ENCODE measurements around the gene RBPJL.
A peak's percentile ranks its signal among the peaks of the same experiment; 100 is the strongest.

Gene RBPJL

DNA sequence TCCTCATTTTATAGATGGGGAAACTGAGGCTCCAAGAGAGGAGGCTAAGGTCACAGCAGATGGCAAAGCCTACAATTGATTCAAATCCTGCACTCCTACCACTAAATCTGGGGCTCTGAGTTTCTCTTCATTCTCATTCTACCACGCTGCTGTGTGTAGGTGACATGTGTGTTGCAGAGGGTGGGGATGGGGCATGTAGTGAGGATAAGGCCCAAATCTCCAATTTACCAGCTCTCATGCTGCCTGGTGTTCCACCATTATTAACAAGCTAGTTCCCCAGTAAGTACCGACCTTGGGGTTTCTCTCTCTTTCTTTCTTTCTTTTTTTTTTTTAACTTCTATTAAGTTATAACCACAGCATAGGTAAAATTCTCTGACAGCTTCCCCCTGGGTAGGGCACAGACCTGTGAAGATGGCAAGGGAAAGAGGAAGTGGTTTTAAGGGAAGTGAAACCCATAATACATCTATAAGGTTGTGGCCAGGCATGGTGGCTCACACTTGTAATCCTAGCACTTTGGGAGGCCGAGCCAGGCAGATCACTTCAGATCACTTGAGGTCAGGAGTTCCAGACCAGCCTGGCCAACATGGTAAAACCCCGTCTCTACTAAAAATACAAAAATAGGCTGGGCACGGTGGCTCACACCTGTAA, 14.4 kb downstream of the RBPJL start:
- DNase-seq = no peak

DNA sequence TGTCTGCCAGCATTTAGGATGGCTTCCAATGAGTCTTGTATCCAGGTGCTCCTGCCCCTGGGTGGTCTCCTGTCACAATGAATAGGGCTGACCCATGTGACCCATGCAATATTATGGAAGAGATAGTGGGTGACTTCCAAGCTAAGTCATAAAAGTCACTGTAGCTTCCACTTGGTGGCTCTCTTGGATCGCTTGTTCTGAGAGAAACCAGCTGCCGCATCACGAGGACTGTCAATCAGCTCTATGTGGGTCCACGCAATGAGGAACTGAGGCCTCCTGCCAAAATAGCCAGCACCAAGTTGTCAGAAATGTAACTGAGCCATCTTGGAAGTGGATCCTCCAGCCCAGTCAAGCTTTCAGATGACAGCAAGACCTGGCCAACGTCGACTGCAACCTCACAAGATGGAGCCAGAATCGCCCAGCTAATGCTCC, 16.3 kb downstream of the RBPJL start:
- peak; percentile 36 for DNase-seq

DNA sequence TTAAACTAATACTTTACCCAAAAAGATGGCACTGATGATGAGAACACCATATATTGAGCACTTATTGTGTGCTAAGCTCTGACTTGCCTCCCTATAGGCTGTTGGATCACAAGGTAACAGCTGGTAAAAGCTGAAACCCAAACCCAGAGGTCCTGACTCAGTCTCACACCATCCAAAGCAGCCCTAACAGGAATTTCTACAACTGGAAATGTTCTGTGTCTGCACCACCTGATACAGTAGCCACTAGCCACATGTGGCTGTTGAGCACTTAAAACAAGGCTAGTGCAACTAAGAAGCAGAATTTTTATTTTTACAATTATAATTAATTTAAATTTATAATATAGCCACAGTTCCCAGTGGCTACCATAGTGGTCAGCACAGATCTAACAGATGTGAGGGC, 17.1 kb downstream of the RBPJL start:
- no peak for DNase-seq

GRCh38 chr20:45325371-45325770, 18.7 kb downstream of the RBPJL start:
- DNase-seq = no peak

DNA sequence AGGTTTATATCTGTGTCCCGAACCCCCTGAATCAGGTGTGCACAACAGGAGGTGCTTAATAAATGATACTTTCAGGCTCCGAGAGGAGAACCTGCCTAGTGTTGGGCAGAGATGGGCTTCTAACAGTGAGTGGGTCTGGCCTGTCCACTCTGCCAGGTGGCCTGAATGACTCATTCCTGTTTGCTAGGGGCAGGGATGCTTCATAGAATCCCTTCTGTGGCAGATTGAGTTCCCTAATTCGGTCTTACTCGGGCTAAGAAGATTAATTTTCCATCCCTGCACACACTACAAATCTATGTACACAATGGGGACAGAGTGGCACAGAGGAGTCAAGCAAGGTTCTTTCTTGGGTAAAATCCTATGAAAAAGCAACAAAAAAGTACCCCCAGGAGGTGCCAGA, 21.8 kb downstream of the RBPJL start:
- DNase-seq = no peak

DNA sequence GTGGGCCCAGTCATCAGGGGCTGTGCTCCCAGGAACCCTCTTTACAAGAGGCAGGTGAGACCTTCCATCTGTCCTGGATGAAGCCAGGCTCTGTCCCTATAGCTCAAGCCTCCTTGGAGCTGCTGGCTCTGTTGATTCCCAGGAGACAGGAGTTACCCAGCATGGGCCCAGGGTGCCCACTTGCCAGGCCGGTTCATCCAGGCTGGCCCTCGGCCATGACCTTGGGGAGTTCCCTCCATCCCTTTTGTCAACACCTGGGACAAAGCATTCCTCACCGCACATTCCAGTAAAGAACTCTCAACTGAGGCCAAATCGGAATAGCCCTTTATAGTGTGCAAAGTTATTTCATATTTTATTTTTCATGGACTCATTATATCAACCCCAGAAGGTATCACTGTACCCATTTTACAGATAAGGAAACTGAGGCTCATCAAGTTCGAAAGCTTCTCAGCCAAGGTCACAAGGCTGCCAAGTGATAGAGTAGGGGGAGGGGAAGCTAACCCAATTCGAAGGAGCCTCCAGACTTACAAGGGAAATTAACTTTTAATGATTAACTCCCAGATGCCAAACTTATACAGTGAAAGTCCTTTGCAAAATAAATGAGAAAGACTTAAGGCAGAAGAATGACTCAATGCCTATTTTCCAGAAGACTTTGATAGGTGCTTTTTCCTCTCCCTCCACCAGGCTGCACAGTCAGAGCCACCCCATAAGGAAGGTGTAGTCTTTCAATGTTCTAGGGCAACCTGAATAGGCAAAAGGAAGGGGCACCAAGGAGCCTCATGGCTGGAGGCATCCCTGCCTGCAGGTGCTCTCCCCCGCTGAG, 23.1 kb downstream of the RBPJL start:
- DNase-seq = no peak

- no peak for DNase-seq
These were observed 23.8 kb downstream of the RBPJL start for GRCh38 chr20:45330476-45330875.

GRCh38 chr20:45336530-45337366, 30.1 kb downstream of the RBPJL start:
- no peak for DNase-seq

- no peak for DNase-seq
These were observed 30.9 kb downstream of the RBPJL start for GRCh38 chr20:45337367-45338120.

GRCh38 chr20:45338121-45339030, 31.7 kb downstream of the RBPJL start:
- DNase-seq = no peak

- no peak for DNase-seq
These were observed 32.4 kb downstream of the RBPJL start for GRCh38 chr20:45339084-45339483.

- DNase-seq = no peak
These were observed 33.2 kb downstream of the RBPJL start for GRCh38 chr20:45339799-45340198.

GRCh38 chr20:45340236-45340847, 33.7 kb downstream of the RBPJL start:
- DNase-seq = no peak

DNA sequence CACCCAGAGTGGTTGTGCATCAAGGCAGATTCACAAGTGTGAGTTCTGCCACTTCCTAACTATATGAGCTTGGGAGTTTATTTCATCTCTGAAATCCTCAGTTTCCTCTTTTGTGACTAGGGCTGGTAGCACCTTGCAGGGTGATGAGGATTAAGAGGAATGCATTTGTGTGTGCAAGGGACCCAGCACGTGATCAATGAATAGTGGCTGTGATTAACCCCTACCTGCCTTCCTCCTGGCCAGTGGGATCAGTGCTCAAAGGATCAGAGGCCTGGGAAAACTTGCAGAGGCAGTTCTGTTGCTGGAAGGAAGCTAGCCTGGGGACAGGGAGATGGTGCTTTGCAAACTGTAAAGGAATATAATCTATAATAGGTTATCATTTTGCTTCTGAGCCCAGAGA, 34.3 kb downstream of the RBPJL start:
- no peak for DNase-seq

GRCh38 chr20:45341579-45341938, 34.9 kb downstream of the RBPJL start:
- DNase-seq = no peak

DNA sequence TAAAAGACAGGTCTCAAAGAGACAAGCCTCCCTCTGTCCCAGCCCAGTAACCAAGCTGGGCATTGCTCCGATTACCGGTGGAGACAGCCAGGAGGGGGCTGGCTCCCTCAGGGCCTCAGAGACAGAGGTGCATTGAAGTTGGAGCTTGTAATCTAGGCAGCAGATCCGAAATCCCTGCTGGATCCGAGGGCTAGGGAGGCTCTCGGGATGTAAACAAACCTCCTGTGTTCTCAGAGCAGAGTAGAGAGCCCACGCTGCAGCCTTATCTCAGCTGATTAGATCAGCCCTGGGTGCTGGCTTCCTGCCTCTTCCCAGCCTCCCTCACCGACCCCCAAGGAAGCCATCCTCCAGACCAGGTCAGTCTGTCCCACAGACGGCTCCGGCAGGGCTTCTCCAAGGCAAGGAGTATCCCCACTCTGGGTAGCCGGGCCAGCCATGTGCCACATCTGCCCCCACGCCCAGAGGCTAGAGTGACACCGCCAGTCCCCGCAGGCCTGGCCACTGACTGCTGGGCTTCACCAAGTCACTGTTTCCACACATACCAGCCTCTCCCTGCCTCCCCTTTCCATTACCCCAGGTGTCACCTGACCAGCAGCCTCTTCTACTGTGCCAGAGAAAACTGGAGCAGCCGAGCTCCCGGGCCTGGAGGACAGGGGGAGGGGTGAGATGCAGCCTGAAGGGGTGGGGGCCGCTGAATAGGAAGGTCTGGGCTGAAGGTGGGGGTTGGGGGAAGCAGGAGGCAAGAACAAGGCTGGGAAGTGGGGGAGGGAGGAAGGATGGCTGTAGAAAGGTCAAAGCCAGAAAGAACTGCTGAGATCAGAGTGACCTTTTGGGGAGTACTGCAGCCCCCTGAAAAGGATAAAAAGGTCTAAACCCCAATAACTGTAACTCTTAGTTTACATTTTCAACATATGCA, 35.6 kb downstream of the RBPJL start:
- DNase-seq = peak; percentile 76

- DNase-seq = no peak
These were observed 36.4 kb downstream of the RBPJL start for GRCh38 chr20:45342855-45343531.

DNA sequence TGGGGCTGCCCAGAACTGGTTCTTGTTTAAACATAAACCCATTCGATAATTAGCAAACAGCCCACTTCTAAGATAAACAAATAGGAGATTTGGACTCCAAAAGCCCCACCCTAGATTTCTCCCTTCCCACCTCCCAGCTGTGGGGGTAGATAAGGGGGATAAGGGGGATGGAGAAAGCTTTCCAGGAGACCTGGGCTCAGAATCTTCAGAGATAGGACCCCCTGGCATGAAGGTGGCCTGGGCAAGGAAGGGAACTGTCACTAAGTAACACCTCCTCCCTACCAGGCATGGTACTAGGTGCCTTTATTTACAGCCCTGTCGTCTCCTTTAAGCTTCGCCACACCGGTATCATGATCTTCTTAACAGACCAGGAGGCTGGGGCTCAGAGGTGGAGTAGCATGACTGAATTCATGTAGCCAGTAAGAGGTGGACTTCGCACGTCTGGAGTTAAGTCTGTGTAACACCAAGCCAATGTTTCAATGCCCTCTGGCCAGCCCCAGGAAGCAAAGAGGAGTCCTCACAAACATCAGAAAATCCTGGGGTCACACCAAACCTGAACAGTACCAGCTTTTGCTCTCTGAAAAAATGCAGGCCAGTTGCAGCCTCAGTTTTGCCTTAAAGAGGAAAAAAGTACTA, 37.0 kb downstream of the RBPJL start:
- DNase-seq = peak; percentile 63
